HG03196 (cell line): ENCODE results near the gene ZC3H8.

ENCODE experiments used
- ATAC-seq: cut with Tn5 transposase; IDR thresholded peaks from one replicate; pipeline ENCODE4 v1.9.1; 2021; ENCODE audit not compliant: unreplicated experiment

Gene ZC3H8

GRCh38 chr2:112166806-112167499 is 87.9 kb downstream of the ZC3H8 start:
- ATAC-seq, result no peak

- no peak for ATAC-seq
Measured at GRCh38 chr2:112165296-112165695, 89.5 kb downstream of the ZC3H8 start.

- no peak for ATAC-seq
Measured at GRCh38 chr2:112164876-112165275, 90.0 kb downstream of the ZC3H8 start.

- no peak for ATAC-seq
Measured at GRCh38 chr2:112163541-112163981, 91.3 kb downstream of the ZC3H8 start.

GRCh38 chr2:112162956-112163355 is 91.9 kb downstream of the ZC3H8 start:
- no peak for ATAC-seq

- ATAC-seq, result no peak
Measured at GRCh38 chr2:112162341-112162740, 92.5 kb downstream of the ZC3H8 start.
